Natural killer cell treated with Interleukin-12 subunit alpha and Interleukin-12 subunit beta and Interleukin-15 and Interleukin-18, amount 100 ng/mL, for 72 hours (primary cell): ENCODE results near the gene SLC44A4. TPM values are rescaled to one million over a fixed set of nuclear protein-coding genes. Genes with fewer than 3 reads are reported as not detected.

ENCODE experiments used
- ATAC-seq, 2 donors: fragments of 150-1000 bp; cut with Tn5 transposase in 1 of 2; sonication (Bioruptor Pico), chemical (Tn5 transposase) in 1 of 2; 2 replicates each; pipeline ENCODE4 v1.10.0; 2021
- DNase-seq: peaks from one replicate; pipeline ENCODE4 v3.0.0; 2022; ENCODE audit warnings: low spot score
- H3K27ac Mint-ChIP-seq, 2 donors: 1 replicate in 1 of 2; 2 replicates in 1 of 2; pipeline ENCODE4 v1.8.0; 2022; ENCODE audit warnings: mixed read lengths in 2 of 2, mild to moderate bottlenecking in 1 of 2, moderate library complexity in 1 of 2
- H3K27me3 Mint-ChIP-seq, 2 donors: 1 replicate in 1 of 2; 2 replicates in 1 of 2; pipeline ENCODE4 v1.8.0; 2022; ENCODE audit warnings: mixed read lengths in 2 of 2
- H3K36me3 Mint-ChIP-seq: one replicate; pipeline ENCODE4 v1.8.0; 2022; ENCODE audit warnings: mixed read lengths
- H3K4me1 Mint-ChIP-seq, 2 donors: 1 replicate in 1 of 2; 2 replicates in 1 of 2; pipeline ENCODE4 v1.8.0; 2022; ENCODE audit warnings: low read depth in 2 of 2, mixed read lengths in 2 of 2, mild to moderate bottlenecking in 1 of 2
- H3K4me3 Mint-ChIP-seq: one replicate; pipeline ENCODE4 v1.8.0; 2022; ENCODE audit warnings: mixed read lengths
- H3K9me3 Mint-ChIP-seq: 2 replicates; pipeline ENCODE4 v1.8.0; 2022; ENCODE audit warnings: mixed read lengths
- total RNA-seq, 2 donors: library from RNA; stranded (reverse); gene quantifications; one replicate each; pipeline ENCODE4 v1.2.3, GENCODE V29; 2022

Gene SLC44A4
- total RNA-seq, 2 donors from 2014 or later = not detected

DNA sequence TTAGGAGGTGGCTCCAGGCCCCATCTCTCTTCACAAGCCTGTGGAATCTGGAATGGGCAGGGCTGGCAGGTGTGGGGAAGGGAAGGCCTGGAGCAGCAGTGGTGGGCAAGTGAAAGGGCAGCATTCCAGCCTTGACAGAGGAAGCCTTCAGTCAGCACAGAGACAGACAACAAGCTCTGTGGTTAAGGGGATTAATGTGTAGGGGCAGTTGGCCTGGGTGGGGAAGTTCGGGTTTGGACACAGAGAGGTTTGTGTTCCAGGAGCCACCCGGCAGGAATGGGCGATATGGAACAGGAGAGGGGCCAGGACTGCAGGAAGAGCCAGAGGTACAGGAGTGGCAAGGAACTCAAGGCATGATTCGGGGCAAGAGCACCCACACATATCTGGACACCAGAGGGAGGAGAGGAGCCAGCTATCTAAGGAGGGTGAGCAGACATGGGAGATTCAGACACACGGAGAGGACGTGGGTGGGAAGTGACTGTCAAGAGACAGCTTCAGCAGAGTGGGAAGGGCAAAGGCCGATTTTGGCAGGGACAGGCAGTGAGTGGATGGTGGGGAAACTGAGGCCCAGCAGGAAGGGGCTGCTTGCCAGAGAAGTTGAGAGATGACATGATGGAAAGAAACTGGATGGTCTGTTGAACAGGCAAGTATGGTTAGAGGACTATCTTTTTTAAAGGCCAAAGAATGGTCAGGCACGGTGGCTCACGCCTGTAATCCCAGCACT lies 2.5 kb upstream of the SLC44A4 start:
- Mint-ChIP-seq H3K36me3 (peaks cover 12% of the 10 kb centered on the region), H3K27me3 (no peaks in the 10 kb centered on the region), H3K4me1 (no peaks in the 10 kb centered on the region), H3K27ac (no peak overlapping the region), H3K4me3 (no peak overlapping the region), H3K9me3 (no peaks in the 10 kb centered on the region)
- DNase-seq (no peak), ATAC-seq (no peak)

DNA sequence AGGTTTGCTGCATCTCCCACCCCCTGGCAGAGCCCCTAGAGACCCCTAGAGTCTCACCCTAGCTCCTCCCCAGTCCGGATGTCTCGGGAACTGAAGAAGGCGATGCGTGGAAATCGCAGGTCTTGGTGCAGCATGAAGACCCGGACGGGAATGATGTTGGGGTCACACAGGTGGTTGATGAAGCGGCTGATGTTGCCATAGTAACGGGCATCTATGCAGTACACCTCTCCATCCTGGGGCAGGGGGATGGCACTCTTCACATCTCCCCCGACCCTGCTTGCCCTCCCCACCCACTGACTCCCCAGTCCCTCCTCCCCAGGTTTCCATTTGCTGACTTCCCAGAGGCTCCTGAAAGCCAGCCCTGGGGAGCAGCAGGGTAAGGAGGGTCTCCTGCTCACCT lies 1.8 kb upstream of the SLC44A4 start:
- H3K36me3 Mint-ChIP-seq = peaks cover 7% of the 10 kb centered on the region
- DNase-seq (no peak), ATAC-seq (no peak)
- H3K27ac Mint-ChIP-seq = no peak overlapping the region
- no peaks in the 10 kb centered on the region for H3K9me3 Mint-ChIP-seq
- H3K4me3 Mint-ChIP-seq = no peak overlapping the region
- no peaks in the 10 kb centered on the region for H3K27me3 Mint-ChIP-seq
- no peaks in the 10 kb centered on the region for H3K4me1 Mint-ChIP-seq

DNA sequence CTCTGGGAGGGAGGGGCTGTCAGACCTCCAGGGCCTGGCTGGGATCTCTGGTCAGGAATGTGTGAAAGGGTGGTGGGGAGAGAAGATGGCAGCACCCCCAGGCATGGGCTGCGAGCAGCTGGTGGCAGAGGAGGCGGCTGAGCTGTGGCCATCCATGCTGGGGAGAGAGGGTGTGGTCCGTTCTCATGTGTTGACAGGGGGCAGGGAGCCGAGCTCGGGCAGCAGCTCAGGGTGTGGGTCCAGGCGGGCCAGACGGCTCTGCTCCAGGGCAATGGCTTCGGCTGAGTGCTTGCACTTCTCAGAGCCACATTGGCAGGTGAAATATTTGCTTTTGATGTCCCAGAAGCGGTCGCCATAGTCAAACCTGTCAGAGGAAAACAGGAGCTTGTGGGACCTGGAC lies 1.1 kb upstream of the SLC44A4 start:
- Mint-ChIP-seq H3K36me3 (peaks cover 7% of the 10 kb centered on the region), H3K4me1 (no peaks in the 10 kb centered on the region), H3K9me3 (no peaks in the 10 kb centered on the region), H3K27ac (no peak overlapping the region), H3K4me3 (no peak overlapping the region), H3K27me3 (no peaks in the 10 kb centered on the region)
- DNase-seq (no peak), ATAC-seq (no peak)

DNA sequence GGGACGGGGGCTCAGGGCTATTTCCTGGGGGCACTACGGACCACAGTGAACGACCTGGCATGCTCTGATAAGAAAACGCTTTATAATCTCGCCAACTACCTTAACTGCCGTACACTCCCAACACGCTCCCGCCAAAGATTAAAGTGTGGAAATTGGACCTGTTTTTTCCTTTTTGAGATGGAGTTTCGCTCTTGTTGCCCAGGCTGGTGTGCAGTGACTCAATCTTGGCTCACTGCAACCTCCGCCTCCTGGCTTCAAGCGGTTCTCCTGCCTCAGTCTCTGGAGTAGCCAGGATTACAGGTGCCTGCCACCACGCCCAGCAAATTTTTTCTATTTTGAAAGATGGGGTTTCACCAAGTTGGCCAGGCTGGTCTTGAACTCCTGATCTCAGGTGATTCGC lies 346 bp upstream of the SLC44A4 start:
- Mint-ChIP-seq H3K27me3 (no peaks in the 10 kb centered on the region), H3K4me1 (no peaks in the 10 kb centered on the region), H3K27ac (no peak overlapping the region), H3K9me3 (no peaks in the 10 kb centered on the region), H3K4me3 (no peak overlapping the region), H3K36me3 (peaks cover 7% of the 10 kb centered on the region)
- ATAC-seq (no peak), DNase-seq (no peak)

DNA sequence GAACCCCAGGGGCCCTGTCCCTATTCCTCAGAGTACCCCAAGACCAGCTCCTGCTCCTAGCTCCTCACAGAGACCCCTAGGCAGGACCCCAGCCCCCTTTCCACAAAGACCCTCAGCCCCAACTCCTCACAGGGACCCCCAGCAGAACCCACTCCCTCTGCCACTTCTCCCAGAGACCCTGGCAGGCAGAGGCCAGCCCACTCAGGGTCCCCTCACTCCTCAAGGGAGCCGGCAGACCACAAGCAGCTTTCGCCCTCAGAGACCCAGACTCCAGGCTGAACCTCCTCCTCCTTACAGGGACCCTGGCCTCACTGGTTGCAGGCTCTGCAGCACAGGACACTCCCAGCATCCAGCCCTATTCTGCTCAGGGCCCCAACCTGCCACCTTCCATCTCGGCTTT lies 575 bp downstream of the SLC44A4 start:
- no peak for ATAC-seq
- DNase-seq = no peak
- Mint-ChIP-seq H3K4me3 (no peak overlapping the region), H3K4me1 (no peaks in the 10 kb centered on the region), H3K36me3 (peaks cover 7% of the 10 kb centered on the region), H3K27ac (no peak overlapping the region), H3K27me3 (no peaks in the 10 kb centered on the region), H3K9me3 (no peaks in the 10 kb centered on the region)

DNA sequence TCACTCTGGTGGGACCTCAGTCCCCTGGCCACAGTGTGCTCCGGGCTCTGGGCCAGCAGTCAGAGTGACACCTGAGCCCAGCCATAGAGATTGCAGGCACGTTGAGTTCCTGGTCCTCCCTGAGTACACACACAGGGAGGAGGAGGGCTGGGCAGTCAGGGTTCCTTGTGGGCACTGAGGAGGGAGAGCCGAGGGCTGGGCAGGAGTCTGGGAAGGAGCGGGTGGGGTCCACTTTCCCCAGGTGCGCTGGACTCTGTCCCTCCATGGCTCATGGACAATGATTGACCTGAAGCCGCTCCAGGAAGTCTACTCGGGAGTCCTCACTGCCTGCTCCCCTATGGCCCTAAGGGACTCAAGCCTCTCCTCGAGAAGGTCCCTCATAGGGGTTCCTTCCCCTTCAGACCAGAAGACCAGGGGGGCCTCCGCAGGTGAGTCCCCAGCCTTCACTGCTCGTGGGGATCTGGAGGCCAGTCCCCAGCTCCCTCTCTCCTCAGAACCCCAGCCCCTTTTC lies 1.1 kb downstream of the SLC44A4 start:
- Mint-ChIP-seq H3K36me3 (peaks cover 7% of the 10 kb centered on the region), H3K27me3 (no peaks in the 10 kb centered on the region)
- ATAC-seq = no peak

DNA sequence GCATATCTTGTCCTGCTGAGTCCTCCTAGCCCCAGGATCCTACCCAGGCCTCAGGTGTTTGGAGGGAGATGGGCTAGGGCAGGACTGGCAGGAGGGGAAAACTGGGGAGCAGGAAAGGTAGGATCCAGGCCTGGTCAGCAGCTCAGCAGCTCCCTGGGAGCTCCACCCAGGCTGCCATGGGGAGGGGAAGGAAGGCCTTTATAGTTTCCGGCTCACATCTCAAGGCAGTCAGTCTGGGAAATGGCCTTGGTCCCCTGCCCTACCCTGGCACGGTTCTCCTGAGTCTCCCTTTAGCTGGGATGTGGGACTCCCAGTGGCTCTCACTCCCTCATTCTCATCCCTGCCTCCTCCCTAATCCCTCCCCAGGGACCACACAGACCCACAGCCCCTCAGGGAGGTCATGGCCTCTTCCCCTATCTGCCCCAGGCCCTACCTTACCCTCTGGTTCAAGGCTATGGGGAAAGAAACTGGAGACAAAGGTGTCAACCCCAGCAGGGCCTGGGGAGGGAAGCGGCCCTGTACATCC lies 1.6 kb downstream of the SLC44A4 start:
- Mint-ChIP-seq H3K27ac (no peak overlapping the region), H3K36me3 (peaks cover 7% of the 10 kb centered on the region), H3K4me1 (no peaks in the 10 kb centered on the region), H3K27me3 (peaks cover 0 to under 1% of the 10 kb centered on the region in 2 donors), H3K9me3 (no peaks in the 10 kb centered on the region), H3K4me3 (no peak overlapping the region)
- ATAC-seq (peak in 1 of 2 donors; percentile 7), DNase-seq (no peak)

More for the DNA sequence above, 1.1 kb downstream of the SLC44A4 start:
- no peak for DNase-seq
- H3K4me3 Mint-ChIP-seq = no peak overlapping the region
- no peaks in the 10 kb centered on the region for H3K9me3 Mint-ChIP-seq
- no peak overlapping the region for H3K27ac Mint-ChIP-seq
- H3K4me1 Mint-ChIP-seq = no peaks in the 10 kb centered on the region

DNA sequence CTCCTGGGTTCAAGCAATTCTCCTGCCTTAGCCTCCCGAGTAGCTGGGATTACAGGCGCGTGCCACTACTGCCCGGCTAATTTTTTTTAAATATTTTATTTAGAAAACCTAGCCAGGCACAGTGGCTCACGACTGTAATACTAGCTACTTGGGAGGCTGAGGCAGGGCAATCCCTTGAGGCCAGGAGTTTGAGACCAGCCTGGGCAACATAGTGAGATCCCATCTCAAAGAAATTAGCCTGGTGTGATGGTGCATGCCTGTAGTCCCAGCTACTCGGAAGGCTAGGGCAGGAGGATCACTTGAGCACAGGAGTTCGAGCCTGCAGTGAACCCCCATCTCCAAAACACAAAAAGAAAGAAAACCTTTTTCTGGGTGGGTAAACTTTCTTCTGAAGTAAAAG lies 2.4 kb downstream of the SLC44A4 start:
- ATAC-seq = no peak
- Mint-ChIP-seq H3K27ac (no peak overlapping the region), H3K27me3 (peaks cover 3 to 7% of the 10 kb centered on the region in 2 donors), H3K4me3 (no peak overlapping the region), H3K36me3 (peaks cover 5% of the 10 kb centered on the region), H3K9me3 (no peaks in the 10 kb centered on the region), H3K4me1 (no peaks in the 10 kb centered on the region)
- no peak for DNase-seq

DNA sequence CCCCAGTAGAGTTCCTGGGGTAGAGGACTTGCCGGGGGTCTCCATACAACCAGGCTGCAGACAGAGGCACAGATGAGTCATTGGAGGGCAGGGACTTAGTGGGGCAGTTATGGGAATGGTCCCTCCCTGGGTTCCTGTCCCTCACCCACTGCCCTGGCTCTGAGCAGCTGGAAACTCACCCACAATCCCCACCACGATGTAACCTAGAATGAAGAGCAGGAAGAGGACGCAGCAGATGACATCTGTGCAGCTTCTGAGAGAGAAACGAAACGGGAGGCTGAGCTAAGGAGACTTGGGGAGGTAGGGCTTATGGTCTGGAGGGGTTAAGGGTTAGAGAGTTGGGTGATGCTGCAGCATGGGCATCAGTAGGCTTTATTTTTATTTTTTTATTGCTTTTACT lies 2.9 kb downstream of the SLC44A4 start:
- Mint-ChIP-seq H3K4me1 (no peaks in the 10 kb centered on the region), H3K27ac (no peak overlapping the region)

DNA sequence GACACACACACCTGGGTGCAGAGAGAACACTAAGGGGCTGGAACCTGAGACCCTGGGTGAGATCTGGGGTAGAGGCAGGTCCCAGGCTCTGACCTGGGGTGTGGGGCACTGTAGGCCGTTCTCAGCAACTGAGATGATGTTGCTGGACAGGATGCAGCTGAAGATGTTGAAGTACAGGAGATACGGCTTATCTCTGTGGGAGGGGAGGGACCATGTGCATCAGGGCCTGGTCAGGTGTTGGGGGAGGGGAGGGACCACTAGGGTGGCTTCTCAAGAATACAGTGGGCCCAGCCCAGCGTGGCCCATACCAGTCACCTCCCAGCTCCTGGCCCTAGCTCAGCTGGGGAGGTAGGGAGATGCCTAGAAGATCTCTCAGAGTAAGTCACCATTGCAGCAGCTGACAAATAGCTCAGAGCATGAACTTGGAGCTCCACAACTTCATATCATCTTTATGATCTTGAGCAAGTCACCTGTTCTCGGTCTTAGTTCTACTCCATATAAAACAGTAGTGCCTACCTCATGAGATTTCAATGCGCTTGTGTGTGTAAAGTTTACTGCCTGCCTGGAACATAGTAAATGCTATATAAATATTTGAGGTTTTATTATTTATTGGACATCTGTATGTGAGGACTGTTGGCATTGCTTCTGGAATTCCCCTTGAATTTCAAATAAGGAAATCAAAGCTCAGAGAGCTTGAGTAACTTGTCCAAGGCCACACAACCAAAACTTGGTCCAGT lies 3.8 kb downstream of the SLC44A4 start:
- Mint-ChIP-seq H3K27ac (no peak overlapping the region), H3K27me3 (peaks cover 6 to 7% of the 10 kb centered on the region in 2 donors), H3K4me1 (no peaks in the 10 kb centered on the region), H3K36me3 (no peaks in the 10 kb centered on the region), H3K4me3 (no peak overlapping the region), H3K9me3 (no peaks in the 10 kb centered on the region)
- no peak for ATAC-seq
- DNase-seq = no peak

More for the DNA sequence above, 2.9 kb downstream of the SLC44A4 start:
- H3K9me3 Mint-ChIP-seq = no peaks in the 10 kb centered on the region
- DNase-seq = no peak
- H3K4me3 Mint-ChIP-seq = no peak overlapping the region
- ATAC-seq = no peak
- no peaks in the 10 kb centered on the region for H3K36me3 Mint-ChIP-seq
- peaks cover 6 to 7% of the 10 kb centered on the region in 2 donors for H3K27me3 Mint-ChIP-seq

DNA sequence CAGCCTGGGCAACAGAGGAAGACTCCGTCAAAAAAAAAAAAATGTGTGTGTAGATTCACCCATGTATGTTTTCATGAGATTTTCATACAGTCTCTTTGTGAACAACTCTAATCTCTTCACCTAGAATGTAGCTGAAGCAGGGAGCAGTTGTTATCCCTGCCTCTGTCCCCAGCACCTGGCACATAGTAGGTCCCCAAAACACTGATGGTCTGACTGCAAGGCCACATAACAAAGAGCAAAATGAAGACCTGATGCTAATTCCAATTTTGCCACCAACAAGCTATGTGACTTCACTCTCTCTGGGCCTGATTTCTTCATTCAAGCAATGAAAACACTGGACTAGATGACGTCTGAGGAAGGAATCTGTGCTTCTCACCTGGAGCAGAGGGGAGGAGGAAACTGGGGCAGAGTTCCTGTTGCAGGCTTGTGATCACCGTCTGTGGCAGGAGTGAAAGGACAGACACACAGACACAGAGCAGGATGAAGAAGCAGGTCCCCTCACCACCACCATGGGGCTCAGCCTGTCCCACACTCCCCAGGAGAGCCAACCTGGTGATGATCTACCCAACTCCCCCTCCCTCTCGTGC lies 4.6 kb downstream of the SLC44A4 start:
- no peaks in the 10 kb centered on the region for H3K9me3 Mint-ChIP-seq
- H3K36me3 Mint-ChIP-seq = no peaks in the 10 kb centered on the region
- no peak for ATAC-seq
- H3K4me3 Mint-ChIP-seq = no peak overlapping the region
- H3K27ac Mint-ChIP-seq = no peak overlapping the region
- H3K27me3 Mint-ChIP-seq = peaks cover 6 to 7% of the 10 kb centered on the region in 2 donors
- no peak for DNase-seq
- no peaks in the 10 kb centered on the region for H3K4me1 Mint-ChIP-seq

DNA sequence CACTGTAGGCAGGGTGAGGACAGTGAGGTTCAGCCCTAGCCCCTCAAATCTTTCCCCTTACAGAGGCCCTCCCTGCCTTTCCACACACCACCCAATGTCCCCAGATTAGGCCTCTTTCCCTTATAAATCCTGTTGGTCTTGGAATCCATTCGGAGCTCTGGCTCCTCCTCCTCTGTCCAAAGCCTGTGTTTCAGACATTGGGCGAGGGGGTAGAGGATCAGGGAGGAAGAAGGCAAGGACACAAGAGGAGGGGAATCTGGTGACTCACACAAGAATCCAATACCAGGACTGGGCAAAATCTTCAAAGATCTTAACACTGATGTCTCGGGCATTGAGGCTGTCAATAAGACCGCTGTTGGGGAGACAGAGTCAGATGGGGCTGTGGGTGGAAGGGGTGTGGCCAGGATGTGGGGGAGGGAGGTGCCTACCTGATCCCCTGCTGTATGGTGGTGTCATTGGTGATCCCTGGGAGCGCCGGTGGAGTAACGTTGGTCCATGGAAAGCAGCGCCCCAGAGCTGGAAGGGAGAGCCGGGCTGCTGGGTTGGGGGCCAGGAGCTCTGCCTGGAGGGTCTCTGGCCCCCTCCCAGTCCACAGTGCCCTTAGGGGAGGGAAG lies 7.6 kb downstream of the SLC44A4 start:
- ATAC-seq = no peak
- no peaks in the 10 kb centered on the region for H3K36me3 Mint-ChIP-seq
- DNase-seq = no peak
- H3K27me3 Mint-ChIP-seq = peaks cover 6 to 7% of the 10 kb centered on the region in 2 donors
- H3K4me3 Mint-ChIP-seq = no peak overlapping the region
- no peak overlapping the region for H3K27ac Mint-ChIP-seq
- no peaks in the 10 kb centered on the region for H3K4me1 Mint-ChIP-seq
- no peaks in the 10 kb centered on the region for H3K9me3 Mint-ChIP-seq

DNA sequence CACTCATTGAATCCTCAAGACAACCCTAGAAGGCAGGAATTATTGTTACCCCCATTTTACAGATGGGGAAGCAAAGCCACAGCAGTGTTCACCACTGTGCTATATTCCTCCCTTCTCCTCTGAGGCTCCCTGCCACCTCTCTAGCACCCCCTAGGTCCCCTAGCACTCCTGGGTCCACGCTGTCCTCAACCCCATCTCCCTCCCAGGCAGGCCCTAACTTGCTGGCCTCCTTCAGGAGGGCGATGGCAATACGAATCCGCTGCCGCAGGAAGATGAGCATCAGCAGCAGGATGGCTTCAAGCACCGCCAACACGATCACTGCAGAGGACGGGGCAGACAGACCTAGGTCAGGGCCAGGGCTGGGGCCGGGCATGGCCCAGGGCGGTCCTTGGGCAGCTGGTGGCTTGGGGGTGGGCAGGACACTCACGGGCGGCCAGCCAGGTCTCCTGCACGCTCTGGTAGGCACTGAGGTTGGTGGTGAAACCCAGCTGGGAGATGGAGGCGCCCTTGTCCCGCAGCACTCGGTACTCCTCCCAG lies 8.3 kb downstream of the SLC44A4 start:
- Mint-ChIP-seq H3K36me3 (no peaks in the 10 kb centered on the region), H3K4me1 (no peaks in the 10 kb centered on the region)

More for the DNA sequence above, 8.3 kb downstream of the SLC44A4 start:
- Mint-ChIP-seq H3K27ac (no peak overlapping the region), H3K27me3 (peaks cover 6 to 7% of the 10 kb centered on the region in 2 donors), H3K9me3 (no peaks in the 10 kb centered on the region), H3K4me3 (no peak overlapping the region)
- peak; percentile 25 to 32 for ATAC-seq
- no peak for DNase-seq
